Right ventricle myocardium inferior (tissue), 1 donor: ENCODE measurements around the gene SYT1. TPM values are rescaled to one million over a fixed set of nuclear protein-coding genes. Genes with fewer than 3 reads are reported as not detected.
A peak's percentile ranks its signal among the peaks of the same experiment; 100 is the strongest.

Source experiments
- ATAC-seq: fragments of 200-7000 bp; cut with Tn5 transposase; one replicate; pipeline ENCODE4 v1.9.1; 2020; ENCODE audit warnings: mild to moderate bottlenecking, moderate library complexity
- DNase-seq: peaks from one replicate; pipeline ENCODE4 v3.0.0; 2021; ENCODE audit errors: missing footprints
- intact Hi-C: fragments of 100-400 bp; cut with DNase I; formaldehyde crosslinking; loops from one replicate; pipeline ENCODE4 v1.11.0; 2022
- total RNA-seq: library from RNA; stranded (reverse); fragmentation: NEBNext Ultra II Directional; extraction: Animal tissue kit (Norgen Biotek cat#: 25700); gene quantifications from one replicate; pipeline ENCODE4 v1.2.1, GENCODE V29; 2021
- donor health status: DM: no; HTN: yes; CAD: no; lungs with severe emphysema.

SYT1 gene
- total RNA-seq, 1 donor from 2014 or later: 0.24 TPM

DNA sequence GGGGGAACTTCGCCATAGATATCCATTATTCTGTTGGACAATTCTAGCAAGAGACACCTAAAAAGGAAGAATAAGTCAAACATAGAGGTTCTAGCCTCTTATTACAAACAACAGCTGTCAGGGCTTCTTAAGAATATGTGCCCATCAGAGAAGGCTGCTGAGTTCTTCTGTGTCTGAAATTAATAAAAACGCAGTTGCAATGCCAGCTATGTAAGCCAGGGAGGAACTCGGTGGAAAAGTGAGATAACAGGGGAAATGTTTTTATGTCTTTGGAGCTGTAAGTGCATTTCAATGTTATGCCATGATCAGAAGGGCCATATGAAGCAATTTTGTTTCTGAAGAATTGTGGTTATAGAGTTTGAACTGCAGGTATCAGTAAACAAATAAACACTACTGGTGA lies 95.0 kb downstream of the SYT1 start:
- no peak for DNase-seq
- no peak for ATAC-seq
- intact Hi-C loops: no loop called here

DNA sequence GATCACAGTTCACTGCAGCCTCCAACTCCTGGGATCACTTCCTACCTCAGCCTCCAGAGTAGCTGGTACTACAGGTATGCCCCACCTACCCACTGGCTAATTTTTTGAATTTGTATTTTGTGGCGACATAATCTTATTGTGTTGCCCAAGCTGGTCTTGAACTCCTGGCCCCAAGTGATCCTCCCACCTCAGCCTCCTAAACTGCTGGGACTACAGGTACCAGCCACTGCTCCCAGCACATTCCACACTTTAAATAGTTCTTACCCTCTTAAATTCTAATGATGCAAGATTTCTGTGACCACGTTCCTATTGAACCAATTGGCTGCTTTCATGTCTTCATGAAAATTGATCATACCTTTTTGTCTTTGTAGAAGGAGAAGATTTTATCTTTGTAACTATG lies 96.6 kb downstream of the SYT1 start:
- DNase-seq (no peak), ATAC-seq (no peak)
- intact Hi-C loops: no loop called here

DNA sequence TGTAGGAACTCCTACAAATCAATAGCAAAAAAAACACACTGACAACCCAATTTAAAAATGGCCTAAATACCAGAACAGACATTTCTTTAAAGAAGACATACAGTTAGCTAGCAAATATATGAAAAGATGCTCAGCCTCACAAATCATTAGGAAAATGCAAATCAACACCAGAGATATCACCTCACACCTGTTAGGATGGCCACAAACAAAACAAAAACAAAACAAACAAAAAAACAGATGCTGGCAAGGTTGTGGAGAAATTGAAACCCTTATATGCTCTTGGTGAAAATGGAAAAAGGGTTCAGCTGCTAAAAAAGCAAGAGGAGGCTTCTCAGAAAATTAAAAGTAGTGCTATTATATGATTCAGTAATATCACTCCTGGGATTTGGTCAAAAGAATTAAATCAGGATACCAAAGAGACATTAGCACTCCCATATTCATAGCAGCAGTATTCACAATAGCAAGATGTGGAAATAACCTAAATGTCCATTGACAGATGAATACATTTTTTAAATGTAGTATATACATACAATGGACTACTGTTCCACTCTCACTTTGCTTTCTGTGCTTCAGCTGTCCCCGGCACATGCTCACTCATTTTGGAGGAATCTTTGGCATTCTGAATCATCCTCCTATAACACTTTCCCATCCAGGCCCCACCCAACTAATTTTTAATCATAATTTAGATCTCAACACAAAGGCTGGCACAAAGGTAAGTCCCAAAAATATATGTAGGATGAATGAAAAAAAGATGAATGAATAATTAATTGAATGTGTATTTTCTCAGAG lies 99.1 kb downstream of the SYT1 start:
- DNase-seq (no peak), ATAC-seq (no peak)
- intact Hi-C loops: no loop called here

- DNase-seq (no peak), ATAC-seq (no peak)
- intact Hi-C loops: no loop called here
These were observed 99.9 kb downstream of the SYT1 start for GRCh38 chr12:78964521-78964920.

DNA sequence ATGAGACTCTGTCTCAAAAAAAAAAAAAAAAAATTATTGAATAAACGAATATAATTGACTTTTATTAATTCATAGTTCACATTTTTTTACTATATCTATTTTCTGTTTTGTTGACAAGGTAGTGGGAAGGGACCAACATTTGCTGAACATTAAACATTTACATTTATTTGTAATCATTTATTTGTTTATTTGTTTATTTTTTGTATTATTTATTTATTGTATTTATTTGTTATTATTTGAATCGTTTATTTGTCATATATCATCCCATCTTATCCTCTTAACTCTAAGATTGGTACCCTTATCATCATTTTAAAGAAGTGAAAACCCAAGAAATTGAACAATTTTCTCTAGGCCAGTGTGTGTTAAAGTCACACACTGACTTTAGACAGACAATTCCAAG lies 101.5 kb downstream of the SYT1 start:
- no peak for DNase-seq
- intact Hi-C loops: no loop called here
- ATAC-seq: no peak

GRCh38 chr12:78966926-78967325 lies 102.4 kb downstream of the SYT1 start:
- no peak for DNase-seq
- intact Hi-C loops: no loop called here
- no peak for ATAC-seq

DNA sequence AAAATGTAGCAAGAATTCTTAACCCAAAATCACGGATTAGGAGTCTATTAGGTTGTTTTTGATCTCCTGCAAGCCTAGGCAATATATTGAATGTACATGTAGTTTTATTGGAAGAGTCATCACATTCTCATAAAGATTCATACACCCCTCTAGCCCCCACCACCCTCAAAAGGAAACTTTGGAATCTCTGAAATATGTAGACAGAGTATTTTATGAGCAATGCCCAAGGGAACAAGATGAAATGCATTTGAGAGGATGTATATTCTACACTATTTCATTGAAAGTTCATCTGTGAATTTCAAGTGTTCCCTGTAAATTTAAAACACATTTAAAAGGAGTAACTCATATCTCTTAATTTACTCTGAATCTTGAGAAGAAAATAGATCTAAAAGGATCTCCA lies 103.7 kb downstream of the SYT1 start:
- no peak for DNase-seq
- intact Hi-C loops: no loop called here
- ATAC-seq: no peak

GRCh38 chr12:78970041-78970440 lies 105.5 kb downstream of the SYT1 start:
- DNase-seq (no peak), ATAC-seq (no peak)
- intact Hi-C loops: no loop called here

GRCh38 chr12:78977304-78977867 lies 112.8 kb downstream of the SYT1 start:
- DNase-seq: no peak
- peak; percentile 69 for ATAC-seq
- intact Hi-C loops: no loop called here

DNA sequence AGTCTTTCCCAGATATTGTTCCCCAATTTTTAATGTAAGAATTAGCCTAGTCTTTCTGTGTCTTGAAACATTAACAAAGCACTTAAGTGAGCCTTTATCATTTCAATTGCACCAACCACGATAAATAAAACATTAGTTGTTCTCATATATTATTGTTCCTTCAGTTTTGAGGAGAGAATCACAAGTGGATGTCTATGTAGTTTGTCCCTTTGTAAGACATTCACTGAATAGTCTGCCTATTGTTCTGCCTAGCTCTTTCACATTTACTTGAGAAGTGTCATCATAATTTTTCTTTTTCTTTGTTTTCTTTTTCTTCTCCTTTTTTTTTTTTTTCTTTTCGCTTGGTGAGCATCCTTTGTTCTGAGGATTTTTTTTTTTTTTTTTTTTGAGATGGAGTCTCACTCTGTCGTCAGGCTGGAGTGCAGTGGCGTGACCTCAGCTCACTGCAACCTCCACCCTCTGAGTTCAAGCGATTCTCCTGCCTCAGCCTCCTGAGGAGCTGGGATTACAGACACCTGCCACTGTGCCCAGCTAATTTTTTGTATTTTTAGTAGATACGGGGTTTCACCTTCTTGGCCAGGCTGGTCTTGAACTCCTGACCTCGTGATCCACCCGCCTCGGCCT lies 129.7 kb downstream of the SYT1 start:
- DNase-seq (no peak), ATAC-seq (no peak)
- intact Hi-C loops: no loop called here

- ATAC-seq: no peak
- intact Hi-C loops: no loop called here
- DNase-seq: no peak
These were observed 135.9 kb downstream of the SYT1 start for GRCh38 chr12:79000501-79000900.

- DNase-seq (no peak), ATAC-seq (no peak)
These were observed 136.8 kb downstream of the SYT1 start for GRCh38 chr12:79001404-79001803.

GRCh38 chr12:79006306-79006705 lies 141.7 kb downstream of the SYT1 start:
- no peak for DNase-seq
- no peak for ATAC-seq
- intact Hi-C loops: no loop called here

More at GRCh38 chr12:79001404-79001803, 136.8 kb downstream of the SYT1 start:
- intact Hi-C loops: no loop called here

- ATAC-seq (no peak), DNase-seq (no peak)
- intact Hi-C loops: no loop called here
These were observed 144.0 kb downstream of the SYT1 start for GRCh38 chr12:79008591-79008990.

DNA sequence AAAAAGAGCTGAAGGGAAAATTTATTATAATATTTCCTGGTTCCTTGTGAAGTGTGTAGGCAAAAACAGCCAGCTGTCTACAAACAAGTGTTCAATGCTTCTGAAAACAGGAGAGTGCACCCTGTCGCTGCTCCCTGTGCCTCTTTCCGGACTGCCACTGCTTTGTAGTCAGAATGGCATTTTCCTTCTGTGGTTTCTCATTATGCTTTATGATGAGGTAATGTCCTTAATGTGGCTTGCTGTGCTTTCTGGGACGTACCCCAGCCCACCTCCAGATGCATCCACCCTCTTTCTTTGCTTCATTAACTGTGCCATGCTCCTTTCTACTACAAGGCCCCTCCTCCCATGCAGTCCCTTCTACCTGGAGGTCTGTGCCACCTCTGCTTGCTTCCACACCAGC lies 148.1 kb downstream of the SYT1 start:
- intact Hi-C loops: no loop called here
- DNase-seq (no peak), ATAC-seq (no peak)

DNA sequence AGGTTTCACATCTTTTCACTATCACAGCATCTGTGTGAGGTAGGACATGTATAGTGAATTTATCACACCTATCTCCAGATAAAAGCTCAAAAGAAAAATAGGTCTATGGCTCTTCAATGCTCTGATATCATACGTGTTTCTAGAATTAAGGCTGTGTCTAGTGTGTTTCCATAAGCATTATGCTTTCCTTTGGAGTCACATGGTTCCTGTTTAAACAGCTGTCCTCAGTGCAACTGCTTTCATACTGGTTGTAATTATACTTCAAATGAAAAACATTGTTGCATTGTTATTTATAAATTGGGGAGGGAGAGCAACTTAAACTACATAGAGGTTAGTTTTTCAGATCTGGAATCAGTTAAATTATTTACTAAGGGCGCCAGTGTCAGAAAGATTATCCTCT lies 151.6 kb downstream of the SYT1 start:
- intact Hi-C loops: loop anchor here (5.0 kb wide), 1 partner anchor 279 kb away; no protein-coding TSS in a partner anchor
- ATAC-seq (no peak), DNase-seq (no peak)

DNA sequence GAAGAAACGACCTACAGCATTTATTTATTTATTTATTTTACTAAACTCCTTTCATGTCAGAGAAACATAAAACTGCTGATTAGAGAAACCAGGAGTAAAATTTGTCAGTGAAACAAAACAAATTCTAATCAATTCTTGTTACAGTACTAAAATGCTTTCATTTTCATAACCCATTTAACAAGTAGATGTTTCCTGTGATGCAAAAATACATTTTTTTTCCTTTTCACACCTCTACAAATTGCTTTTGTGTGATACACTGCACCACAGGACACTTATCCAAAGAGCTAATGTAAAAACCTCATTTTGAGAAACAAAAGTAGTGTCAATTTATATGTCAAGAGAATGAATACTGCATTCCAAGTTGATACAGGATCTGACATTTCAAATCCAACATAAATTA lies 155.1 kb downstream of the SYT1 start:
- DNase-seq (no peak), ATAC-seq (no peak)
- intact Hi-C loops: loop anchor here (5.0 kb wide), 1 partner anchor 282 kb away; no protein-coding TSS in a partner anchor

GRCh38 chr12:79020106-79020505 lies 155.5 kb downstream of the SYT1 start:
- DNase-seq (no peak), ATAC-seq (no peak)
- intact Hi-C loops: no loop called here

- ATAC-seq: no peak
- intact Hi-C loops: no loop called here
- DNase-seq: no peak
These were observed 156.4 kb downstream of the SYT1 start for GRCh38 chr12:79021021-79021420.

DNA sequence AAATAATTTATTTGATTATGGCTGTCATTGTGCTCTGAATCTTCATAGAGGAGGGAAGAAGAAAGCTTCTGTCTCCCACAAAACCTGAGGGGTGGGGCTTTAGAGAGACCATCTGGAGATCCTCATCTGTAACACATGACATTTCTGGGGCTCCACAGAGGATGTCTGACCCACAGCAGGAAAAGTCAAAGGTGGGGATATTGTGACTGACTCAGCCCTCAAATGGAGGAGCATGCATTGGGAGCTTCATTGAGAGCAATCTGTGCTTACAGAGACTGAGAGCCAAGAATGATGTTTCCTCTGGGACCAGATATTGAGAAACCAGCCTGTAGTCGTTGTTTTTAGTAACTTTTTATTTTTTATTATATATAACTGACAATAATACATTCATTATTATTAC lies 158.7 kb downstream of the SYT1 start:
- no peak for ATAC-seq
- no peak for DNase-seq

More for the DNA sequence above, 158.7 kb downstream of the SYT1 start:
- intact Hi-C loops: no loop called here
